ENCODE results near the gene GJA3.

Gene GJA3

DNA sequence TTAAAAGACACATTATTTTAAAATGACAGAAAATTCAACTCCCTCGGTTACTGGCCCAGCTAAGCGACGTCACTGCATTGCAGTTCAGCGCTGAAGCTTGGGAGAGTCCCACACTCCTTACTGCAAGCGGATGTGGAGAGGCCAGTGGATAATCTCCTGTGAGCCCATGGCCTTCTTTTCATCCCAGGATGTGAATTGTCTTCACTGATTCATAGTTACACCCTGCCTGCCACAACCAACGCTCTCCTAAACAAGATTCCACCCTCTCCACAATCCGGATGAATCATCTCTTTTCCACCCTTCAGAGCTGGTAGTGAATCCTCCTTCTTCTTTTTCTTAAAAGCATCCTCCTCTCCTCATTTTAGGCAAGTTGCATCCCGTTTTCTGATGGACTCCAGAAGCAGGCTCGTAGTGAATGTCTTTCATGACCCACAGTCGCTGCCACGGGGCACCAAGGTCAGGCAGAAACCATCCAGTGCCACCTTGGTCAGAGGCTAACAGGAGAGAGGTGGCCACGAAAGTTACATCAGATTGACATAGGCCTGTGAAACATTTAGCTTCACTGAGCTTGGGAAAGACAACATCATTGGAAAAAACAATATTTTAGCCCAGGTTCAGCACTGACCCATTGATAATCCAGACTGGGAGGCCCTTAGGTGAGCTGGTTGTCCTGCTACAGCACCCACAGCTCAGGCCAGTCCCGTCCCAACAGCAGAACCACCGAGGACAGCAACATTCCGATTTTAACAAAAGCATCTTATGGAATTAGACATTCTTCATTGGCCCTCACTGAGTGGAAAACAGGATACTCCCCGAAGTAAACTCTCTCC, 29.8 kb upstream of the GJA3 start:
- Histone ChIP-seq H3K36me3 (ENCODE audit: insufficient read depth, low read length) (no peaks in the 10 kb centered on the region), H3K9ac (ENCODE audit: low read depth, low read length) (no peak overlapping the region), H3K9me3 (ENCODE audit: control insufficient read depth, insufficient read depth, low read length) (no peaks in the 10 kb centered on the region; the same call in 1 of the 2 replicates), H3K4me1 (ENCODE audit: insufficient read depth, low read length) (peaks cover 5% of the 10 kb centered on the region; the same call in 1 of the 2 replicates)

DNA sequence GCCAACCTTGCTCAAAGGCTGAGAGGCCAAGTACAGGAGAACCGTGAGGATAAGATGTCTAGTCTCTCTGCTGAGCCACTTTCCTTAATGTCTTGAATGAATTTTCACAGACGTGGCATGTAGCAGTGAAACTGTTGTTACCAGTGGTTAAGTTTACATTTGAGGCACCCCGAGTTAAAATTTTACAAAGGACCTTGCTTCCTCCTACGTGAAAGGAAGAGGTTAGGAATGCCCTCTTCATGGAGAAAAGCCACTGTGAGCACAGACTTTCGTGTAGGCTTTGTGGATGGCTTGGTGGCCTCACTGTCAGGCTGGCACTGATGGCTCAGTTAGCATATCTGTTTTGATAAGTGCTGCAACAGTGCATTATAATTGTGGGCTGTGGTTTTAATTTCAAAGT, 29.2 kb upstream of the GJA3 start:
- H3K9ac ChIP-seq (ENCODE audit: low read depth, low read length), result no peak overlapping the region

DNA sequence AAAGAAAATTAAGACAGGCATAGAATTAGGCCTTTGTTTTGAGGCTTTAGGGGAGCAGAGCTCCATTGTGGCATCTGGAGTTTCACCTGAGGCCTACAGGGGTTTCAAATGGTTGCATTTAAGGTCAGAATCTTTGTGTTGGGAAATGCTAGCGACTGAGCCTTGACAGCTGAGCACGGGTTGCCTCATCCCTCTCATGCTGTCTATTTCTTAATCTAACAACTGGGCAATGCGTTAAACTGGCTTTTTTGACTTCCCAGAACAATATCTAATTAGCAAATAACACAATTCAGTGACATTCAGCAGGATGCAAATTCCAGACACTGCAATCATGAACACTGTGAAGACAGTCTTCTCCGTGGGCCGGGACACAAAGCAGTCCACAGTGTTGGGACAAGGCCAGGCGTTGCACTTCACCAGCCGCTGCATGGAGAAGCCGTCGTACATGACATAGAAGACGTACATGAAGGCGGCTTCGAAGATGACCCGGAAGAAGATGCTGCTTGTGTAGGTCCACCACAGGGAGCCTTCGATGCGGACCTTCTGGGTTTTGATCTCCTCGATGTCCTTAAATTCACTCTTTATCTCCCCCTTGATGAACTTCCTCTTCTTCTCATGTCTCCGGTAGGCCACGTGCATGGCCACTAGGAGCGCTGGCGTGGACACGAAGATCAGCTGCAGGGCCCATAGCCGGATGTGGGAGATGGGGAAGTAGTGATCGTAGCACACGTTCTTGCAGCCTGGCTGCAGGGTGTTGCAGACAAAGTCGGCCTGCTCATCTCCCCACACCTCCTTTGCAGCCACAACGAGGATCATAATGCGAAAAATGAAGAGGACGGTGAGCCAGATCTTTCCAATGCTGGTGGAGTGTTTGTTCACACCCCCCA, 28.1 kb upstream of the GJA3 start:
- Histone ChIP-seq H3K9ac (ENCODE audit: low read depth, low read length) (no peak overlapping the region), H3K4me1 (ENCODE audit: insufficient read depth, low read length) (peaks cover 1% of the 10 kb centered on the region; the same call in 1 of the 2 replicates), H3K9me3 (ENCODE audit: control insufficient read depth, insufficient read depth, low read length) (no peaks in the 10 kb centered on the region; the same call in 1 of the 2 replicates), H3K36me3 (ENCODE audit: insufficient read depth, low read length) (no peaks in the 10 kb centered on the region)

More for the DNA sequence above, 29.2 kb upstream of the GJA3 start:
- H3K9me3 ChIP-seq (ENCODE audit: control insufficient read depth, insufficient read depth, low read length), result no peaks in the 10 kb centered on the region; the same call in 1 of the 2 replicates
- H3K4me1 ChIP-seq (ENCODE audit: insufficient read depth, low read length), result peaks cover 5% of the 10 kb centered on the region; the same call in 1 of the 2 replicates
- no peaks in the 10 kb centered on the region for H3K36me3 ChIP-seq (ENCODE audit: insufficient read depth, low read length)

- no peaks in the 10 kb centered on the region for H3K36me3 ChIP-seq (ENCODE audit: insufficient read depth, low read length)
- H3K9ac ChIP-seq (ENCODE audit: low read depth, low read length), result no peak overlapping the region
- H3K4me1 ChIP-seq (ENCODE audit: insufficient read depth, low read length), result no peaks in the 10 kb centered on the region
- H3K9me3 ChIP-seq (ENCODE audit: control insufficient read depth, insufficient read depth, low read length), result no peaks in the 10 kb centered on the region
Measured at GRCh38 chr13:20186771-20187170, 25.9 kb upstream of the GJA3 start.

- H3K9me3 ChIP-seq (ENCODE audit: control insufficient read depth, insufficient read depth, low read length), result no peaks in the 10 kb centered on the region
- H3K4me1 ChIP-seq (ENCODE audit: insufficient read depth, low read length), result no peaks in the 10 kb centered on the region
- H3K36me3 ChIP-seq (ENCODE audit: insufficient read depth, low read length), result no peaks in the 10 kb centered on the region
- no peak overlapping the region for H3K9ac ChIP-seq (ENCODE audit: low read depth, low read length)
Measured at GRCh38 chr13:20185366-20186056, 24.7 kb upstream of the GJA3 start.

- no peaks in the 10 kb centered on the region for H3K36me3 ChIP-seq (ENCODE audit: insufficient read depth, low read length)
- no peaks in the 10 kb centered on the region for H3K9me3 ChIP-seq (ENCODE audit: control insufficient read depth, insufficient read depth, low read length)
- no peaks in the 10 kb centered on the region for H3K4me1 ChIP-seq (ENCODE audit: insufficient read depth, low read length)
- no peak overlapping the region for H3K9ac ChIP-seq (ENCODE audit: low read depth, low read length)
Measured at GRCh38 chr13:20182231-20182846, 21.5 kb upstream of the GJA3 start.

GRCh38 chr13:20181188-20181587, 20.3 kb upstream of the GJA3 start:
- no peak overlapping the region for H3K9ac ChIP-seq (ENCODE audit: low read depth, low read length)
- no peaks in the 10 kb centered on the region for H3K9me3 ChIP-seq (ENCODE audit: control insufficient read depth, insufficient read depth, low read length)
- H3K36me3 ChIP-seq (ENCODE audit: insufficient read depth, low read length), result no peaks in the 10 kb centered on the region
- H3K4me1 ChIP-seq (ENCODE audit: insufficient read depth, low read length), result no peaks in the 10 kb centered on the region

DNA sequence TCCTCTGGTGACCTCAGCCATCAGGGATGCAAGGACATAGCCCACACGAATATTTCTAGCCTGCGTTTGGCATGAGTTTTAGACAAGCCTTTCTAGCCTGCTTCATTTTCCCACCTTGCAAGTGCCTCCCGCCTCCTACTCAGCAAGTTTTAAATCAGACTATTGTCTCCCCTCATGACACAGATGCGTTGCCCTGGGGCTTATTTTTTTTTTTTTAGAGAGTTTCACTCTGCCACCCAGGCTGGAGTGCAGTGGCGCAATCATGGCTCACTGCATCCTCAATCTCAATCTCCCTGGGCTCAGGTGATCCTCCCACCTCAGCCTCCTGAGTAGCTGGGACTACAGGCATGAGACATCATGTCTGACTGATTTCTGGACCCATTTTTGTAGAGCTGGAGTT, 17.3 kb upstream of the GJA3 start:
- Histone ChIP-seq H3K9ac (ENCODE audit: low read depth, low read length) (no peak overlapping the region), H3K36me3 (ENCODE audit: insufficient read depth, low read length) (no peaks in the 10 kb centered on the region), H3K4me1 (ENCODE audit: insufficient read depth, low read length) (no peaks in the 10 kb centered on the region; the same call in none of the 2 replicates), H3K9me3 (ENCODE audit: control insufficient read depth, insufficient read depth, low read length) (no peaks in the 10 kb centered on the region)

DNA sequence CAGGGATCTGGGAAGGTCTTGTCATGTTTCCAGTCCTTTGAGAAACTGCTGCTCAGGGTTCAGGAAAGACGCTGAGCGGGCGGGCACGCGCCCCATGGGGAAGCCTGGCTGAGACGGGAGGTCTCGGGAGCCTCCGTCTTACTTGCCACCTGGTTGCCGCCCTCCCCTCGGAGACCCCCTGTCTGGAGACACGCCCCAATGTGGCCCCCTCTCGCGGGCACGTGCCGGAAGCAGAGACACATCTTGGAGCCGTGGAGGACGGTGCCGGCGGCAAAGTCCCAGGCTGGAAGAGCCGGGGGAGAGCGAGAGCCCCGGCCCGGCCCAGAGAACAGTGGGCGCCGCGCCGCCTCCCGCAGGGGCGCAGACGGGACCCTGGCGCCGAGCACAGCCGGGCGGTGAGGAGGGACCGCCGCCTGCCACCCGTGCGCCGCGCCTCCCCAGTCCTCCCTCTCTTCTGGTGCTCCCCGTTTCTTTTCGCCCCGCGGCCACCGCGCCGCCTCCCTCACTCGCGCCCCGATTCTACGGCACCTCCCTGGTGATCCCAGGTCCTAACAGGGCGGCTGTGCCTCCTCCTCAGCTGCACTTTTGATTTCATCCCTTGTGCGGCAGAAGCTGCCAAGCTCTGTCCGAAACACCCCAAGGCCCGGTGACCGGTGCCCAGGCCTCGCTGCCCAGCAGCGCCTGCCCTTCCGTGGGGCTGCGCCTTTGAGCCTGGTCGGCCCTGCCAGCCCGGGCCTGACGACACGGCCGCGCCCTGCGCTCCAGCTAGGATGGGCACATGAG, 16.4 kb upstream of the GJA3 start:
- Histone ChIP-seq H3K36me3 (ENCODE audit: insufficient read depth, low read length) (no peaks in the 10 kb centered on the region), H3K9ac (ENCODE audit: low read depth, low read length) (no peak overlapping the region), H3K4me1 (ENCODE audit: insufficient read depth, low read length) (no peaks in the 10 kb centered on the region; the same call in none of the 2 replicates)

GRCh38 chr13:20175907-20176652, 15.2 kb upstream of the GJA3 start:
- H3K36me3 ChIP-seq (ENCODE audit: insufficient read depth, low read length), result no peaks in the 10 kb centered on the region
- H3K4me1 ChIP-seq (ENCODE audit: insufficient read depth, low read length), result no peaks in the 10 kb centered on the region; the same call in none of the 2 replicates
- H3K9ac ChIP-seq (ENCODE audit: low read depth, low read length), result no peak overlapping the region
- no peaks in the 10 kb centered on the region for H3K9me3 ChIP-seq (ENCODE audit: control insufficient read depth, insufficient read depth, low read length)

More for the DNA sequence above, 16.4 kb upstream of the GJA3 start:
- no peaks in the 10 kb centered on the region for H3K9me3 ChIP-seq (ENCODE audit: control insufficient read depth, insufficient read depth, low read length)

DNA sequence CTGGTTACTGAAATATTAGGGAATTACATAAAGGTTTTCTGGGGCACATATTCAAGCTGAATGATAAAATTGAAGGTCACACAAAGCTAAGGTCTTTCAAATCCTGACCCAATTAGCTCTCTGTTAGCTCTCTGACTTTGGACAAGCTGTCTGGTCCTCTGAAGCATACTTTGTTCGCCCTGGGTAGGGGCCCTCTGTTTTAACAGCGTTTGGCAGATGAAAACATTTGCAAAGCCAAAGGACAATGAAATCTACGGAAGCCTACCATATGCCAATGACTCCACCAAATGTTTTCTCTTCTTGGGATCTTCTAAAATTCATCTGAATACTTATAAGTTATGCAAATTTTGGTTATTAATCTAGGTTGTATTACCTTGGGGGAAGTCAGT, 14.5 kb upstream of the GJA3 start:
- H3K9ac ChIP-seq (ENCODE audit: low read depth, low read length), result no peak overlapping the region
- H3K9me3 ChIP-seq (ENCODE audit: control insufficient read depth, insufficient read depth, low read length), result no peaks in the 10 kb centered on the region
- H3K4me1 ChIP-seq (ENCODE audit: insufficient read depth, low read length), result no peaks in the 10 kb centered on the region; the same call in none of the 2 replicates
- no peaks in the 10 kb centered on the region for H3K36me3 ChIP-seq (ENCODE audit: insufficient read depth, low read length)

DNA sequence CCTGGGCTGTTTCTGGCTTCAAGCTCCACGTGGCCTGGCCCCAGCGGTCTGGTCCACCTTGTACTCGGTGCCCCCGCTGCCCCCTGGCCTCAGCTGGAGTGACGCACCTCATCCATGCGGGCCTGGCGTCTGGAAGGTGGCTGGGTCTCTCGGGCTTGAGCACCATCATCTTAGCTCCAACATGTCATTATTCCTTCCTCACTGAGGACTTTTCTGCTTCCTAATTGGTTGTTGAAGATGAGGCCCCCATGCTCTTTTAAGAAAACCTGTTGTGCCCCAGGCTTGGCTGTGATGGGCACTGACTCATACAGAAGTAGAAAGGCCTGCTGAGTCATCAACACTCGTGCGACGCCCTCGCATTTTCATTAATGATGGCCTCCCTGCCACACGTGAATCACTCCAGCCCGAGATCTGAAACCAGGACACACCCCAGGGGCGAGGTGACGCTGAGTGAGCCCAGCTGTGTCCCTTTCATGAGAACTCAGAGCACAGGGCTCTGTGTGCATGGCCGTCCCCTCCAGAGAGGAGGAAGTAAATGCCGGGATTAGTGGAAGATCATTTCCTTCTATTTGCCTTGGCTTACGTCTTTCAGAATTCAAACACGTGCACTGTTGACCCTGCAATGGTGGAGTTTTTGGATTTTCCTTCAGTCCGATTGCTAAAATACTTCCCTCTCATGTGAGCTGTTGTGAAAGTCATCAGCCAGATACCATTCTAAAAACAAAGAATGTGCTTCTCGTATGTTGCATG, 14.0 kb upstream of the GJA3 start:
- H3K9ac ChIP-seq (ENCODE audit: low read depth, low read length), result no peak overlapping the region
- no peaks in the 10 kb centered on the region; the same call in none of the 2 replicates for H3K4me1 ChIP-seq (ENCODE audit: insufficient read depth, low read length)
- no peaks in the 10 kb centered on the region for H3K36me3 ChIP-seq (ENCODE audit: insufficient read depth, low read length)
- H3K9me3 ChIP-seq (ENCODE audit: control insufficient read depth, insufficient read depth, low read length), result no peaks in the 10 kb centered on the region

Data from ES-I3 (cell line).